ENCODE data around the gene ATP8B3. TPM values are rescaled to one million over a fixed set of nuclear protein-coding genes. Genes with fewer than 3 reads are reported as not detected.
A peak's percentile ranks its signal among the peaks of the same experiment; 100 is the strongest.

Gene ATP8B3
- total RNA-seq, 1 experiment from 2014 or later, result 1.0 TPM

DNA sequence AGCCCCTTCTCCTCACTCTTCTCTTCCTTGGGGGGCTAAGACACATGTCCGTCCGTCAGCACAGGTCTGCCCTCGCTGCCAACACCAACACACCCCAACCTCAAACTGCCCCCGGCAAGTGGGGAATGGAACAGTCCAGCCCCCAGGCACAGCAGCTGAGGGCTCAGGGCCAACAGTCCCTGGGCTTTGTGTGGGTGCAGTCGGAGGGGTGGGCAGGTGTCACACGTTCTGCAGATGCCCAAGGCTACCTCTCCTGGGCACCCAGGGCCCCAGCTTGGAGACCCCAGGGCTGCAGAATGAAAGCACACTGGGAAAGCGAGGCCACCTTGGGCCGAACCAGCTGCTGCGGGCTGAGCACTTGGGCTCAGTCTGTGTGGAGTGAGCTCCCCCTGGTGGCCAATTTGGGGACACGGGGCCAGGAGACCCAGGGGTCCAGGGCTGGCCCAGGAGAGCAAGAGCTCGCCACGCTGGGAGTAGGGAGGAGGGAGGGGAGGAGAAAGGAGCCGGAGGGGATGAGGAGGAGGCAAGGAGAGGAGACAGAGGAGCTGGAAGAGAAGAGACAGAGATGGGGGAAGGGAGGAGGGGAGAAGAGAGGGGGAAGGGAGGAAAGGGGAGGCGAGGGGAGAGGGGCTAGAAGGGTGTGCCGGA lies 14.0 kb upstream of the ATP8B3 start:
- Histone ChIP-seq H3K4me1 (ENCODE audit: low read length) (peaks cover 4% of the 10 kb centered on the region; the same call in 1 of the 2 replicates), H3K9me2 (replicated peaks; ENCODE audit: insufficient read depth, low read length) (no peaks in the 10 kb centered on the region), H3K4me2 (ENCODE audit: low read depth, low read length, poor library complexity, severe bottlenecking) (no peak overlapping the region), H3K27ac (ENCODE audit: low read length) (no peak overlapping the region), H2AFZ (ENCODE audit: low read length) (no peak overlapping the region), H3K79me2 (ENCODE audit: low read length) (peaks cover 20% of the 10 kb centered on the region), H3K9ac (ENCODE audit: low read length) (no peak overlapping the region), H3K27me3 (ENCODE audit: low read length) (no peaks in the 10 kb centered on the region), H4K20me1 (ENCODE audit: insufficient read depth, low read depth, low read length) (peaks cover 13% of the 10 kb centered on the region; the same call in 1 of the 2 replicates), H3K9me3 (ENCODE audit: low read length) (no peaks in the 10 kb centered on the region), H3K36me3 (ENCODE audit: insufficient read depth, low read length) (peaks cover 13% of the 10 kb centered on the region; the same call in 1 of the 2 replicates), H3K4me3 (ENCODE audit: low read length) (no peak overlapping the region)
- DNase-seq, result peak; percentile 90

DNA sequence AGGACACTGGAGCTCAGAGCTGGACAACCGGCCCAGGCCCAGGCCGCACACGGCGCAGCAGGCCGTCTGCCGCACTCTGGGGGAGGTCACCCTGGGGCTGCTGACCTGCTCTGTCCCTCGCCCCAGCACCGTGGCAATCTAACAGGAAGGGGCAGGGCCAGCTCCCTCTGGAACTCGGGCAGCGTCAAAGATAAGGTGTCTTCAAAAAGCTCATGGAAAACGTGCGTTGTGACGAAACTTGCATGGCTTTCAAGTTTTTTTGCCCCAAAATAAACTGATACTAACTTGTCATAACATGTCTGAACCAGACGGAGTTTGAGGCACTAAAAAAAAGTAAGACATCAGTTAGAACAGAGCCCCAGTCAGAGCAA lies 12.2 kb upstream of the ATP8B3 start:
- H3K9ac ChIP-seq (ENCODE audit: low read length), result no peak overlapping the region
- H3K27me3 ChIP-seq (ENCODE audit: low read length), result no peaks in the 10 kb centered on the region
- no peaks in the 10 kb centered on the region for H3K9me3 ChIP-seq (ENCODE audit: low read length)
- peaks cover 6% of the 10 kb centered on the region for H3K79me2 ChIP-seq (ENCODE audit: low read length)
- H3K4me2 ChIP-seq (ENCODE audit: low read depth, low read length, poor library complexity, severe bottlenecking), result no peak overlapping the region
- no peaks in the 10 kb centered on the region for H3K9me2 ChIP-seq (replicated peaks; ENCODE audit: insufficient read depth, low read length)
- H3K36me3 ChIP-seq (ENCODE audit: insufficient read depth, low read length), result peaks cover 6% of the 10 kb centered on the region; the same call in 1 of the 2 replicates
- H3K4me1 ChIP-seq (ENCODE audit: low read length), result peaks cover 4% of the 10 kb centered on the region; the same call in 1 of the 2 replicates
- no peak overlapping the region for H3K4me3 ChIP-seq (ENCODE audit: low read length)
- no peak overlapping the region for H3K27ac ChIP-seq (ENCODE audit: low read length)
- H2AFZ ChIP-seq (ENCODE audit: low read length), result no peak overlapping the region
- peaks cover 13% of the 10 kb centered on the region; the same call in 1 of the 2 replicates for H4K20me1 ChIP-seq (ENCODE audit: insufficient read depth, low read depth, low read length)
- no peak for DNase-seq

DNA sequence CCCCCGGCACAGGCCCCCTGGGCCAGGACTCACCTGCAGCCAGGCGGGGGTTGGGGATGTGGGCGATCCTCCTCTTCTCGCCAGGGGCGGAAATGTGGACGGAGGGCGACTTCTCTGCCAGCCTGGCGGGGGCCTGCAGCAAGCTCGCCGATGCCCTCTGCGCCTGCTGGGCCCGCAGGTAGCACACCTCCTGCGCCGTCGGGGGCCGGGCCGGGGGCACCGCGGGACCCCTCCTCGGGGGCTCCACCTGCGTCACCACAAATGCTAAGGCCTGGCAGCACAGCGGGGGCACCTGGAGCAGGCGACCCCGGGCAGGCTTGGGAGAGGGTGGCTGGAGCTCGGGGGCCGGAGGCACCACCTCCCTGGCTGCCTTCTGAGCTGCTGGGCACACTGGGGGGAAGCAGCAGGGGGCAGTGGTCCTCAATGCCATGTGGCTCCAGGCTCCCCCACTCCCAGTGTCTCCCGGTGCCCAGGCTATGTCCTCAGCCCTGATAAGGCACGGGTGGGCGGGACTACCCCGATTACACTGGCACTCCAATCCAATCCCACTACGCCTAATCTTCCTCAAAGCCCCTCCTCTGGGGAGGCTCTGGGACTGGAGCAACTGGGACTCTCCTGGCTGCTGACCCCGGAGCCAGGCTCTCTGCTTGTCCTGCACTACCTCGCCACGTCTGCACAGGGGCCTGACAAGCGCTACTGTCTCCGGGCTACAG lies 11.6 kb upstream of the ATP8B3 start:
- DNase-seq, result no peak
- H3K4me3 ChIP-seq (ENCODE audit: low read length), result no peak overlapping the region
- H3K9ac ChIP-seq (ENCODE audit: low read length), result no peak overlapping the region
- no peaks in the 10 kb centered on the region for H3K27me3 ChIP-seq (ENCODE audit: low read length)
- no peak overlapping the region for H3K27ac ChIP-seq (ENCODE audit: low read length)
- H3K9me2 ChIP-seq (replicated peaks; ENCODE audit: insufficient read depth, low read length), result no peaks in the 10 kb centered on the region
- no peak overlapping the region for H3K4me2 ChIP-seq (ENCODE audit: low read depth, low read length, poor library complexity, severe bottlenecking)
- peaks cover 13% of the 10 kb centered on the region; the same call in 1 of the 2 replicates for H4K20me1 ChIP-seq (ENCODE audit: insufficient read depth, low read depth, low read length)
- H3K9me3 ChIP-seq (ENCODE audit: low read length), result no peaks in the 10 kb centered on the region
- no peak overlapping the region for H2AFZ ChIP-seq (ENCODE audit: low read length)
- peaks cover 4% of the 10 kb centered on the region; the same call in 1 of the 2 replicates for H3K4me1 ChIP-seq (ENCODE audit: low read length)
- peaks cover 6% of the 10 kb centered on the region for H3K36me3 ChIP-seq (ENCODE audit: insufficient read depth, low read length)
- H3K79me2 ChIP-seq (ENCODE audit: low read length), result peaks cover 6% of the 10 kb centered on the region

DNA sequence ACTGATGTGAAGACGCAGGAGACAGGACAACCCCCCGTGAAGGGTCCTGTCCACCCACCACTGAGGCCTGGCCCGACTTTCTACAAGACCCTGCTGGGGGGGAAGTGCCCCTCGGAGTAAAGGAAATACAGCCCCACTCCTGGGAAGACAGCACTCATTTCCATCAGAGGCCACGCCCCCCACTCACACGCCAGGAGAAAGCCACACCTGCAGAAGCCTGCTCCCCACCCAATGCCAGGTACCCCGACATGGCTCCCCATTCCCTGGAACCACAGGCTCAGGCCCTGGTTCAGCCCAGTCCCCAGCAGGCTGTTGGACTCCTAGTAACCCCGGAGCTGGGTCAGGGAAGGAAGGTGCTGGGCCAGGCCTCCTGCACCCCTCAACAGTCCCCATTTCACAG lies 10.9 kb upstream of the ATP8B3 start:
- H4K20me1 ChIP-seq (ENCODE audit: insufficient read depth, low read depth, low read length), result peaks cover 13% of the 10 kb centered on the region; the same call in 1 of the 2 replicates
- no peaks in the 10 kb centered on the region for H3K9me3 ChIP-seq (ENCODE audit: low read length)
- H2AFZ ChIP-seq (ENCODE audit: low read length), result no peak overlapping the region
- H3K9me2 ChIP-seq (replicated peaks; ENCODE audit: insufficient read depth, low read length), result no peaks in the 10 kb centered on the region
- DNase-seq, result no peak
- no peak overlapping the region for H3K4me3 ChIP-seq (ENCODE audit: low read length)
- H3K9ac ChIP-seq (ENCODE audit: low read length), result no peak overlapping the region
- peaks cover 6% of the 10 kb centered on the region for H3K79me2 ChIP-seq (ENCODE audit: low read length)
- H3K27me3 ChIP-seq (ENCODE audit: low read length), result no peaks in the 10 kb centered on the region
- peaks cover 6% of the 10 kb centered on the region for H3K36me3 ChIP-seq (ENCODE audit: insufficient read depth, low read length)
- H3K27ac ChIP-seq (ENCODE audit: low read length), result no peak overlapping the region
- no peak overlapping the region for H3K4me2 ChIP-seq (ENCODE audit: low read depth, low read length, poor library complexity, severe bottlenecking)
- peaks cover 4% of the 10 kb centered on the region; the same call in 1 of the 2 replicates for H3K4me1 ChIP-seq (ENCODE audit: low read length)

DNA sequence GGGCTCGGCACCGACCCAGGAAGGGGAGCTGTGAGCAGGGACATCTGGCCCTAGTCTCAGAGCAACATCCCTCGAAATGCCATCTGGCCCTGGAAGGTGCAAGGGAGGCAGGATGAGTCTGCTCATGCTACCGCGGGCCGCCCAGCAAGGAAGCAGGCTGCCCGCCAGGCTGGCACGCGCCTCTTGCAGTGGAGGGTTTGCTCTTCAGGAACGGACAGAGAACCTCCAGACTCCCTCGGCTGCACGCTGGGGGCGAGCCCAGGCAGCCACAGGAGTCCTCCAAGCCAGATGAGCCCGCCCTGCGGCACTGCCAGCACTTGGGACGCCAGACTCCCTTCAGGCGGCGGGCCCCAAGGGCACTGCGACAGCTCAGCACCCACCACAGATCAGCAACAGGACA lies 10.1 kb upstream of the ATP8B3 start:
- H3K4me3 ChIP-seq (ENCODE audit: low read length), result no peak overlapping the region
- peaks cover 2% of the 10 kb centered on the region; the same call in 1 of the 2 replicates for H3K4me1 ChIP-seq (ENCODE audit: low read length)
- no peaks in the 10 kb centered on the region for H3K9me3 ChIP-seq (ENCODE audit: low read length)
- H3K27me3 ChIP-seq (ENCODE audit: low read length), result no peaks in the 10 kb centered on the region
- no peak overlapping the region for H3K4me2 ChIP-seq (ENCODE audit: low read depth, low read length, poor library complexity, severe bottlenecking)
- no peak for DNase-seq
- no peak overlapping the region for H2AFZ ChIP-seq (ENCODE audit: low read length)
- H3K36me3 ChIP-seq (ENCODE audit: insufficient read depth, low read length), result peaks cover 6% of the 10 kb centered on the region
- H3K9ac ChIP-seq (ENCODE audit: low read length), result no peak overlapping the region
- 0 out of 2 replicates have a peak, but pooled peaks cover 13% of the 10 kb centered on the region for H4K20me1 ChIP-seq (ENCODE audit: insufficient read depth, low read depth, low read length)
- no peaks in the 10 kb centered on the region for H3K9me2 ChIP-seq (replicated peaks; ENCODE audit: insufficient read depth, low read length)
- no peak overlapping the region for H3K27ac ChIP-seq (ENCODE audit: low read length)
- peaks cover 6% of the 10 kb centered on the region for H3K79me2 ChIP-seq (ENCODE audit: low read length)

DNA sequence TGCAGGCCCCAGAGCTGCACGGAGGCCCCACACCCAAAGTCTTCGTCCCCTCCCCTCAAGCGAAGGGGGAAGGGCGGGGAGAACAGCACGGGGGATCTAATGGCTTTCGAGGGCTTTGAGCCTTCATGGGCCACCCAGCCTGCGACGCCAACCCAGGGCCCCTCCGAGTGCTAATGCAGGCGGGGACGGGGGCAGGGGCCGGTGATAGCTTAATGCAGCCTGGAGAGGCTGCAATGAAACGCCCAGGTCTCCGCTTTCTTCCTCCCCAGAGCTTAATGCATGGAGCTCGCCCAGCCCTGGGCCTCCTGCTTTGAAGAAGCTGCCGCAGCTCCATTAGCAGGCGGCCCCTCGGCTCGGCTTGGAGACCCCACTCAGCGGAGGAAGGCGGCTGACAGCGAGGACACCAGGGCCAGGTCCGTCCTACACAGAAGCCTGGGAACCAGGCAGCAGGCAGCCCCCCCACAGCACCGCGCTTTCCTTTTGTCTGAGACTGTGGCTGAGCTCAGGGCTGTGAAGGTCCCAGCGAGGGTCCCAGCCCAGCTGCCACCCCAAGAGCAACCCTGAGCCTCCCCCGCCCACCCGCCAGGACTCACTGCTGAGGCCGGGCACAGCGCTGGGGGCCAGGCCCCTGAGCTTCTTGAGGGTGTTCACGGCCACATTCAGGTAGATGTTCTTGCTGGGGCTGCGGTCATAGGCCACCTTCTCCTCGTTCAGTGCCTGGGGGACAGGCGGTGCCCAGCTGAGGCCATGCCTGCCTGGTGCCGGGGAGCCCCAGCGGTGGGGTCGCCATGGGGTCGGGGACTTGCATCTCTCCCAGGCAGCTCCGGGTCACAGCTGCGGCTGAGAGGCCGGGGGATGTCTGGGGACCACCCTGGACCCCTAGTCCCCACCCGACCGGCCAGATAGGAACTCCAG lies 7.5 kb upstream of the ATP8B3 start:
- Histone ChIP-seq H3K4me1 (ENCODE audit: low read length) (no peaks in the 10 kb centered on the region), H3K4me2 (ENCODE audit: low read depth, low read length, poor library complexity, severe bottlenecking) (no peak overlapping the region), H3K27ac (ENCODE audit: low read length) (no peak overlapping the region), H2AFZ (ENCODE audit: low read length) (no peak overlapping the region), H3K36me3 (ENCODE audit: insufficient read depth, low read length) (peaks cover 6% of the 10 kb centered on the region), H3K4me3 (ENCODE audit: low read length) (no peak overlapping the region), H3K9me3 (ENCODE audit: low read length) (no peaks in the 10 kb centered on the region), H3K9me2 (replicated peaks; ENCODE audit: insufficient read depth, low read length) (no peaks in the 10 kb centered on the region), H3K9ac (ENCODE audit: low read length) (no peak overlapping the region), H3K27me3 (ENCODE audit: low read length) (no peaks in the 10 kb centered on the region), H3K79me2 (ENCODE audit: low read length) (no peaks in the 10 kb centered on the region), H4K20me1 (ENCODE audit: insufficient read depth, low read depth, low read length) (0 out of 2 replicates have a peak, but pooled peaks cover 9% of the 10 kb centered on the region)
- DNase-seq, result no peak

DNA sequence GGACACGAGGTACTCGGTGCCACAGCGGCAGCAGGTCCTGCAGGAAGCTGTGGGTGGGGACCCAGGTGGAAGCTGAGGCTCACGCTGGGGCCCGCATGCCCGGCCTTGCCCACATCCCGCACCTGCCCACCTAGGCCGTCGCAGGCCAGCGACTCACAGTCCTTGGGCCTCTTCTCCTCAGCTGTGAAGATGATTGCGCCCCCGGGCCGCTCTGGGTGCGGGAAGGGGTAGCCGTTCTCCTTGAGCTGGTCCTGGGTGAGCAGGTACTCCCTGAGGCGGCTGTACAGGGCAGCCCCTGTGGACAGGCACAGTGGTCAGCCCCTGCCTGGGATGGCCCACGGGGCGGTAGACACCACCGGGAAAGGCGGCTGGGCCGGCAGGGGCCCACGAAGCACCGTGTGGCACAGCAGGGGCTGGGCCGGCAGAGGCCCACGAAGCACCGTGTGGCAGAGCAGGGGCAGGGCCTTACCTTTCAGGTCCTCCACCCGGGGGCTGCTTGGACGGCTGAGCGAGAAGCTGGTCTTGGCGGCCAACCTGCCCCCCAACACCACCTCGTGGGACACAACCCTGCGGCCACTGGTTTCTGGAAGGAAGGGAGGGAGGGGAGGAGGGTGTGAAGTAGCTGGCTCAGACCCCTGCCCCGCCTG lies 6.6 kb upstream of the ATP8B3 start:
- Histone ChIP-seq H3K27me3 (ENCODE audit: low read length) (no peaks in the 10 kb centered on the region), H3K27ac (ENCODE audit: low read length) (no peak overlapping the region)

More for the DNA sequence above, 6.6 kb upstream of the ATP8B3 start:
- H2AFZ ChIP-seq (ENCODE audit: low read length), result no peak overlapping the region
- no peak overlapping the region for H3K4me2 ChIP-seq (ENCODE audit: low read depth, low read length, poor library complexity, severe bottlenecking)
- H3K9ac ChIP-seq (ENCODE audit: low read length), result no peak overlapping the region
- H3K4me3 ChIP-seq (ENCODE audit: low read length), result no peak overlapping the region
- H3K9me3 ChIP-seq (ENCODE audit: low read length), result no peaks in the 10 kb centered on the region
- no peaks in the 10 kb centered on the region for H3K9me2 ChIP-seq (replicated peaks; ENCODE audit: insufficient read depth, low read length)
- H3K79me2 ChIP-seq (ENCODE audit: low read length), result no peaks in the 10 kb centered on the region
- peaks cover 2% of the 10 kb centered on the region for H3K4me1 ChIP-seq (ENCODE audit: low read length)
- no peaks in the 10 kb centered on the region; the same call in 1 of the 2 replicates for H3K36me3 ChIP-seq (ENCODE audit: insufficient read depth, low read length)
- 0 out of 2 replicates have a peak, but pooled peaks cover 5% of the 10 kb centered on the region for H4K20me1 ChIP-seq (ENCODE audit: insufficient read depth, low read depth, low read length)
- DNase-seq, result no peak
